Measurements from ENCODE around the gene ANG.
"Not testable (repeated sequence)": the region's sequence is repeated elsewhere in the genome, so short reads cannot be mapped to it uniquely, and the experiment has no call there.

ANG gene

DNA sequence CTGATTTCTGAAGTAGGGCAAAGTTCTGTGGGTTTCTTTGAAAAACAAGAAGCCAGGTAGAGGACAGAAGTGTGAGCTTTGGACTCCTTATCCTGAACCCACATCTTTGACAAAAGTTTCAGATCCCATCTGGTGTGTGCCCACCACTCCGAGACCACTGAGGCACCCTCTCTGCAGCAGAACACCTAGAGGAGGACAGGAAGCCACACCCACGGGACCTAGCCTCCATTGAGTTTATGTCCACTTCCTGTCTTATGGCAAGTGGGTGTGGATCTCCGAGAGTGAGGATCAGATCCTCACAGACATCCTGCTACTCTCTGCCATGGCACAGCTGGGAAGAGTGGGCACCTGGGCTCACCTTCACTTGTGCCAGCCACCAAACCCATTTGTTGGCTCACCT lies 30.3 kb upstream of the ANG start:
- no peaks in the 10 kb centered on the region for H3K36me3 ChIP-seq (ENCODE audit: control insufficient read depth, insufficient read depth, low read length)
- peaks cover 7% of the 10 kb centered on the region; the same call in 1 of the 2 replicates for H3K4me1 ChIP-seq (ENCODE audit: control insufficient read depth, insufficient read depth, low read length)
- H3K27me3 ChIP-seq (ENCODE audit: control insufficient read depth, insufficient read depth, low read length), result peaks cover 32% of the 10 kb centered on the region
- H3K4me3 ChIP-seq (ENCODE audit: low read depth, low read length), result peak overlapping the region; percentile 40
- H3K9me3 ChIP-seq (ENCODE audit: control insufficient read depth, insufficient read depth, low read depth, low read length), result no peaks in the 10 kb centered on the region
- no peak overlapping the region for H3K27ac ChIP-seq (ENCODE audit: low read depth, low read length)
- H3K9ac ChIP-seq (ENCODE audit: low read length), result no peak overlapping the region

DNA sequence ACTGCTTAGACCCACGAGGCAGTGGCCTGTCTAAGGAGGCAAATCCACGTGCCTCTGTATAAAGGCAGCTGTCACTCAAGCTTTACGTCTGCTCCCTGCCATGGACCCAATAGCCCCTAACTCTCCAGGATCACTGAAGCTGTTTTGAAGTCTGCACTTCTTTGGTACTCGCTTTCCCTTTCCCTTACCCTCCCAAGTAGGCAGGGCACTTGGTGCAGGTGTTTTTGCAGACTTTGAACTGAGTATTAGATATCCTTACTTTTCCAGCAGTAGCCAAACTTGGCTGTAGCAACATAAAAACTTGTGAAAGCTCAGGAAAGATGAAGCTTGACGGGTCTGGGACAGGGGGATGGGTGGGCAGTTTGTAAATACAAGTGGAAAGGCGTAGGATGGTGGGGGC lies 29.2 kb upstream of the ANG start:
- Histone ChIP-seq H3K9me3 (ENCODE audit: control insufficient read depth, insufficient read depth, low read depth, low read length) (no peaks in the 10 kb centered on the region), H3K27ac (ENCODE audit: low read depth, low read length) (no peak overlapping the region), H3K36me3 (ENCODE audit: control insufficient read depth, insufficient read depth, low read length) (no peaks in the 10 kb centered on the region), H3K4me3 (ENCODE audit: low read depth, low read length) (no peak overlapping the region), H3K27me3 (ENCODE audit: control insufficient read depth, insufficient read depth, low read length) (peaks cover 26% of the 10 kb centered on the region), H3K9ac (ENCODE audit: low read length) (no peak overlapping the region), H3K4me1 (ENCODE audit: control insufficient read depth, insufficient read depth, low read length) (peaks cover 7% of the 10 kb centered on the region; the same call in 1 of the 2 replicates)

DNA sequence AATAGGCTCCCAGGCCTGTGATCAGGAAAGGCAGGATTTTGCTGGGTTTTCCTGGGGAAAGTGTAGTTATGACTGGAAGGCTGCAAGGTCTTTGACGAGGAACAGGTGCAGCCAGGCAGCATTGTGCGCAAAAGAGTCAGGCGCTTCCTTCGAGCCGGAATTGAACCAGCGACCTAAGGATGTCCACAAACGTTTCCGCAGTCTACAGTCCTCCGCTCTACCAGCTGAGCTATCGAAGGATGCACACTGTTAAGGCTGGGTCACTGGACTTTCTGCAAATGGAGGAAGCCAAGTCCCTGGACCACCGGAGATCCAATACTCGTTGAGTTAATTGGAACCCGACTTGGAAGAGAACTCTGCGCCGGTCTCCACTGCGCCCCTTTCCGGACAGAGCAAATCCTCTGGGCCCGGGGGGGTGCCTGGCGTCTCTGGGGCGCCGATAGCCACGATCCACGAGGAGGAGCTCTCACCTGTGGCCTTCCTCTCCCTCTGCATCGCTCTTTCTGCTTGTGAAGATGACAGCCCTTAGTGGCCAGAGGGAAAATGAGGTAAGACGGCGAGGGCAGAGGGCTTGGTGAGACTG lies 28.7 kb upstream of the ANG start:
- Histone ChIP-seq H3K27me3 (ENCODE audit: control insufficient read depth, insufficient read depth, low read length) (peaks cover 26% of the 10 kb centered on the region), H3K27ac (ENCODE audit: low read depth, low read length) (no peak overlapping the region), H3K9me3 (ENCODE audit: control insufficient read depth, insufficient read depth, low read depth, low read length) (no peaks in the 10 kb centered on the region), H3K4me1 (ENCODE audit: control insufficient read depth, insufficient read depth, low read length) (peaks cover 7% of the 10 kb centered on the region; the same call in 1 of the 2 replicates), H3K4me3 (ENCODE audit: low read depth, low read length) (peak overlapping the region; percentile 41; the same call in 1 of the 2 replicates), H3K9ac (ENCODE audit: low read length) (no peak overlapping the region), H3K36me3 (ENCODE audit: control insufficient read depth, insufficient read depth, low read length) (no peaks in the 10 kb centered on the region)

DNA sequence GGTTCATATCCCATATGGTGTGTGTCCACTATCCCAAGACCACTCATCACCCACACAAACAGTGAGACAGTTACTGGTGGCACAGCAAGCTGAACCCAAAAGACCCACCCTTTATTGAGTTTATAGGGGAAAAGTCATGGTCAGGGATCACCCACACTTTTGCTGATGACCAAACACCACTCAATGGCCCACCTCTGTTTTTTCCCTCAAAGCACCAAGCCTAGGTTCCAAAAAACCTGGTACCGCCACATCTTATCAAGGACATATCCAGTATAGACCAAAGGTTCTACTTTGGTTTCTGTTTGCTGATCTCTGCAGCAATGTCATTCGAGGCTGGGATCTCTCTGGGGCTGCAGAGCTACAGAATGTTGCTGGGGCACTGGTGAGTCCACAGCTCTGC lies 27.4 kb upstream of the ANG start:
- no peaks in the 10 kb centered on the region for H3K36me3 ChIP-seq (ENCODE audit: control insufficient read depth, insufficient read depth, low read length)
- H3K9me3 ChIP-seq (ENCODE audit: control insufficient read depth, insufficient read depth, low read depth, low read length), result no peaks in the 10 kb centered on the region
- peaks cover 7% of the 10 kb centered on the region; the same call in 1 of the 2 replicates for H3K4me1 ChIP-seq (ENCODE audit: control insufficient read depth, insufficient read depth, low read length)
- peaks cover 15% of the 10 kb centered on the region for H3K27me3 ChIP-seq (ENCODE audit: control insufficient read depth, insufficient read depth, low read length)
- no peak overlapping the region for H3K27ac ChIP-seq (ENCODE audit: low read depth, low read length)
- no peak overlapping the region for H3K4me3 ChIP-seq (ENCODE audit: low read depth, low read length)
- H3K9ac ChIP-seq (ENCODE audit: low read length), result no peak overlapping the region

DNA sequence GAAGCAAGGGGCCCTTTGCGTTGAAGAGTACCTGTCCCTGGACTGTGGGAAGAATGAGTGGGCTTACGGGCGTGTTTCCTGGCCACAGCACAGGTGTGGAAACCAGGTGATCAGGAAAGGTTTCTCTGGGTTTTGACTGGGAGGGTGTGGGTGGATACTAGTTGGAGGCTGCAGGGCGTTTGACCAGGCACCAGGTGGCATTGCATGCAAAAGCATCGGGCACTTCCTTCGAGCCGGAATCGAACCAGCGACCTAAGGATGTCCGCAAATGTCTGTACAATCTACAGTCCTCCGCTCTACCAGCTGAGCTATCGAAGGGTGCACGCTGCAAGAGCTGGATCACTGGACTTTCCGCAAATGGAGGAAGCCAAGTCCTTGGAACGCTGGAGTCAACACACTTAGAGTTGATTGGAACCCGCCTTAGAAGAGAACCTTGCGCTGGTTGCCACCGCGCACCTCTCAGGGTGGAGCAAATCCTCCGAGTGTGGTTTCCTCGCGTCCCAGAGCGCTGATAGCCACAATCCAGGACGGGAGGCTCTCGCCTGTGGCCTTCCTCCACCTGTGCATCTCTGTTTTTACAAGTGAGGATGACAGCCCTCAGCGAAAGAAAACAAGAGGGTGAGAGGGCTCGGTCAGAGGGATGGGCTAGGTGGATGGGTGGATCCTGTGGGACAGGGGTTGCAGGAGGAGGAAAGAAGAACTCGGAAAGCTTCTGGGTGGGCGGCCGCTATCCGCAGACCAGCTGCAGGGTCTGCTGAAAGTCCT lies 25.4 kb upstream of the ANG start:
- peak overlapping the region; percentile 28 for H3K9ac ChIP-seq (ENCODE audit: low read length)
- H3K4me1 ChIP-seq (ENCODE audit: control insufficient read depth, insufficient read depth, low read length), result 0 out of 2 replicates have a peak, but pooled peaks cover 2% of the 10 kb centered on the region
- no peaks in the 10 kb centered on the region for H3K9me3 ChIP-seq (ENCODE audit: control insufficient read depth, insufficient read depth, low read depth, low read length)
- H3K27ac ChIP-seq (ENCODE audit: low read depth, low read length), result no peak overlapping the region
- 0 out of 2 replicates have a peak, but pooled peaks cover 5% of the 10 kb centered on the region for H3K27me3 ChIP-seq (ENCODE audit: control insufficient read depth, insufficient read depth, low read length)
- peak overlapping the region; percentile 73 for H3K4me3 ChIP-seq (ENCODE audit: low read depth, low read length)
- H3K36me3 ChIP-seq (ENCODE audit: control insufficient read depth, insufficient read depth, low read length), result no peaks in the 10 kb centered on the region

DNA sequence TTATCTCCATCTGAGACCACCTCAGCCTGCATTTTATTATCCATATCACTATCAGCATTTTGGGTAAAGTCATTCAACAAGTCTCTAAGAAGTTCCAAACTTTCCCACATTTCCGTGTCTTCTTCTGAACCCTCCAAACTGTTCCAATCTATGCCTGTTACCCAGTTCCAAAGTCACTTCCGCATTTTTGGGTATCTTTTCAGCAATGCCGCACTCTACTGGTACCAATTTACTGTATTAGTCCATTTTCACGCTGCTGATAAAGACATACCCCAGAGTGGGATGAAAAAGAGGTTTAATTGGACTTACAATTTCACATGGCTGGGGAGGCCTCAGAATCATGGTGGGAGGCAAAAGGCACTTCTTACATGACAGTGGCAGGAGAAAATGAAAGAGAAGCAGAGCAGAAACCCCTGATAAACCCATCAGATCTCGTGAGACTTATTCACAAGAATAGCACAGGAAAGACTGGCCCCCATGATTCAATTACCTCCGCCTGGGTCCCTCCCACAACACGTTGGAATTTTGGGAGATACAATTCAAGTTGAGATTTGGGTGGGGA lies 22.1 kb upstream of the ANG start:
- not testable (repeated sequence) for H3K9me3 ChIP-seq (ENCODE audit: control insufficient read depth, insufficient read depth, low read depth, low read length); H3K9ac ChIP-seq (ENCODE audit: low read length); H3K4me3 ChIP-seq (ENCODE audit: low read depth, low read length); H3K27me3 ChIP-seq (ENCODE audit: control insufficient read depth, insufficient read depth, low read length); H3K36me3 ChIP-seq (ENCODE audit: control insufficient read depth, insufficient read depth, low read length); H3K27ac ChIP-seq (ENCODE audit: low read depth, low read length); H3K4me1 ChIP-seq (ENCODE audit: control insufficient read depth, insufficient read depth, low read length)

DNA sequence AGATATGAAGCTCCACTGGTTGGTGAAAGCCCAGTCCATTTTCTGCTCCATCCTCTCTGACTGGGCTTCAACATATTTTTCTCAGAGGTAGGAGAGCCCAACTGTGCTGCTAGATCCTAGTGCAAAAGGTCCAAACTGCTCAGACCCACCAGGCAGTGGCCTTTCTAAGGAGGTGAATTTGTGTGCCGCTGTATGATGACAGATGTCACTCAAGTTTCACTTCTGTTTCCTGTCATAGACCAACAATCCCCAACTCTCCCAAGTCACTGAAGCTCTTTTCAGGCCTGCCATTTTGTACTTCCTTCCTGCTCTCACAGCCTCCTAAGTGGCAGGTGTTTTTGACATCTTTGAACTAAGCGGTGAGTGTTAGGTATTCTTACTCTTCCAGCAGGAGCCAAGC lies 20.6 kb upstream of the ANG start:
- Histone ChIP-seq H3K9ac (ENCODE audit: low read length) (no peak overlapping the region), H3K9me3 (ENCODE audit: control insufficient read depth, insufficient read depth, low read depth, low read length) (no peaks in the 10 kb centered on the region), H3K36me3 (ENCODE audit: control insufficient read depth, insufficient read depth, low read length) (no peaks in the 10 kb centered on the region), H3K27me3 (ENCODE audit: control insufficient read depth, insufficient read depth, low read length) (no peaks in the 10 kb centered on the region), H3K27ac (ENCODE audit: low read depth, low read length) (no peak overlapping the region), H3K4me1 (ENCODE audit: control insufficient read depth, insufficient read depth, low read length) (no peaks in the 10 kb centered on the region; the same call in 1 of the 2 replicates), H3K4me3 (ENCODE audit: low read depth, low read length) (no peak overlapping the region)

DNA sequence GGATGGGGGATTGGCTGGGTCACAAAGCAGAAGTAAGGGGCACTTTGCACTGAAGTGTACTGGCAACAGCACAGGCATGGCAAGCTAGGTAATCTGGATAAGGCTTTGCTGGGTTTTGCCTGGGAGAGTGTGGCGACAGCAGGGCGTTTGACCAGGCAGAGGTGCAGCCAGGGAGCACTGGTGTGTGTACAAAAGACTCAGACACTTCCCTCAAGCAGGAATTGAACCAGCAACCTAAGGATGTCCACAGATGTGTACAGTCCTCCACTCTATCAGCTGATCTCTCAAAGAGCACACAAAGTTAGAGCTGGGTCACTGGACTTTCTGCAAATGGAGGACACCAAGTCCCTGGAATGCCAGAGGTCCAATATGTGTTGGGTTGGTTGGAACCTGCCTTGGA lies 19.6 kb upstream of the ANG start:
- Histone ChIP-seq H3K4me3 (ENCODE audit: low read depth, low read length) (no peak overlapping the region), H3K9ac (ENCODE audit: low read length) (no peak overlapping the region), H3K36me3 (ENCODE audit: control insufficient read depth, insufficient read depth, low read length) (no peaks in the 10 kb centered on the region), H3K27me3 (ENCODE audit: control insufficient read depth, insufficient read depth, low read length) (no peaks in the 10 kb centered on the region), H3K4me1 (ENCODE audit: control insufficient read depth, insufficient read depth, low read length) (no peaks in the 10 kb centered on the region; the same call in 1 of the 2 replicates), H3K27ac (ENCODE audit: low read depth, low read length) (no peak overlapping the region), H3K9me3 (ENCODE audit: control insufficient read depth, insufficient read depth, low read depth, low read length) (no peaks in the 10 kb centered on the region)

DNA sequence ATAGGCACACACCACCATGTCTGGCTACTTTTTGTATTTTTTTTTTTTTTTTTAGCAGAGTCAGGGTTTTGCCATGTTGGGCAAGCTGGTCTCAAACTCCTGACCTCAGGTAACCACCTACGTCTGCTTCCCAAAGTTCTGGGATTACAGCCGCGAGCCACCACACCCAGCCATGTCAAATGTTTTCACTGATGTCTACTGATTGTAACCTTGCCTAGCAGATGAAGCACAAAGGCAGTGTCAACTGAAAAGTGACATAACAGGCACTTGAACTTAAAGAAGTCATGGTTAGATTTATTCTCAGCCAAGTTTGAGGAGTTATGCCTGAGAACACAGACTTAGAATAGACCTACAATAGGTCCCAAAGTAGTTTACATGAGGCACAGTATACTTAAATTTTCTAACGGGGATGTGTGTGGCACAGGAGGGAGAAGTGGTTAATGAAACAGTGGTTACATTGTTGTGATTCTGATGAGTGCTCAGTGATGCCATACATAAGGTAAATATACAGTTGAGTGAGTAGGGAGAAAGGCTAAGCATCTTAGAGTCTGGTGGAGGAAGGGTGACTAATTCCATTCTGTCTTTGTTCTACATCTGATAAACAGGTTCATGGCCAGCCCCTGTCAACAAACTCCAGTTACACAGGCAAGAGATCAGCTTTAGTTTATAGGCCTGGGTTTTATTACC lies 16.8 kb upstream of the ANG start:
- peaks cover 3% of the 10 kb centered on the region; the same call in 1 of the 2 replicates for H3K4me1 ChIP-seq (ENCODE audit: control insufficient read depth, insufficient read depth, low read length)
- no peak overlapping the region for H3K9ac ChIP-seq (ENCODE audit: low read length)
- no peaks in the 10 kb centered on the region for H3K9me3 ChIP-seq (ENCODE audit: control insufficient read depth, insufficient read depth, low read depth, low read length)
- no peaks in the 10 kb centered on the region for H3K36me3 ChIP-seq (ENCODE audit: control insufficient read depth, insufficient read depth, low read length)
- H3K27me3 ChIP-seq (ENCODE audit: control insufficient read depth, insufficient read depth, low read length), result no peaks in the 10 kb centered on the region
- H3K4me3 ChIP-seq (ENCODE audit: low read depth, low read length), result no peak overlapping the region
- no peak overlapping the region for H3K27ac ChIP-seq (ENCODE audit: low read depth, low read length)

DNA sequence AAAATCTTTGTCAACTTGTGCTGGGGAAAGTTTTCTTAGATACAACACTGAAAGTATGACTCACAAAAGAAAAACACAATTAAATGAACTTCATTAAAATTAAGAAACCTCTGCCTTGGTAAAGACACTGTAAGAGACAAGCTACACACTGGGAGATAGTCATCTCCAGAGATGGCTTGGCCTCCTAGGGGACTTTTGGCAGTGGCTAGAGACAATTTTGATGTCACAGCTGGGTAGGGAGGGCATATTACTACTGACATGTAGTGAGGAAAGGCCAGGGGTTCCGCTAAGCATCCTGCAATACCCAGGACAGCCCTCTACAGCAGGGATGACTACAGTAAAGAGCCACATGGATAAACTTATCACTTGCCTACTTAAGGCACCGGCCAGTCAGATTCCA lies 12.9 kb upstream of the ANG start:
- no peaks in the 10 kb centered on the region for H3K9me3 ChIP-seq (ENCODE audit: control insufficient read depth, insufficient read depth, low read depth, low read length)
- no peak overlapping the region for H3K9ac ChIP-seq (ENCODE audit: low read length)
- no peaks in the 10 kb centered on the region for H3K27me3 ChIP-seq (ENCODE audit: control insufficient read depth, insufficient read depth, low read length)
- H3K4me1 ChIP-seq (ENCODE audit: control insufficient read depth, insufficient read depth, low read length), result peaks cover 10% of the 10 kb centered on the region
- no peak overlapping the region for H3K27ac ChIP-seq (ENCODE audit: low read depth, low read length)
- no peak overlapping the region for H3K4me3 ChIP-seq (ENCODE audit: low read depth, low read length)
- H3K36me3 ChIP-seq (ENCODE audit: control insufficient read depth, insufficient read depth, low read length), result no peaks in the 10 kb centered on the region

DNA sequence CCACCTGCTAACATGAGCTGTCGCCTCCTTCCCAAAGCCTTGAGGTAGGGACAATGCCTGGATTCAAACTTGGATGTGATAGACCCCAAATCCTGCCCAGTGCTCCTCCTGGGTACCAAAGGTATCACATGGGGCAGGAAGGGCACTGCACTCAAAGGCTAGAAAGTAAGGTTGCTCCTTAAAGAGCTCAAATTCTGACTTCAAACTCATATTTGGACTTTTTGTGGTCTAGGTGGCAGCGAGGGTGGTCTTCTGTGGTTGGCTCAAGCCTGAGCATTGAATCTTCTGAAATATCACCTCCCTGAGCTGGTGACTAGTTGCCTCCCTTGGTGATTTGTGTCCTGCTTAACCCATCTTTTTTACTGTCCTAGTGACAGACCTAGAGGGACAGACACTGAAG lies 12.5 kb upstream of the ANG start:
- Histone ChIP-seq H3K9me3 (ENCODE audit: control insufficient read depth, insufficient read depth, low read depth, low read length) (no peaks in the 10 kb centered on the region), H3K9ac (ENCODE audit: low read length) (no peak overlapping the region), H3K27ac (ENCODE audit: low read depth, low read length) (no peak overlapping the region), H3K4me3 (ENCODE audit: low read depth, low read length) (no peak overlapping the region), H3K36me3 (ENCODE audit: control insufficient read depth, insufficient read depth, low read length) (no peaks in the 10 kb centered on the region), H3K4me1 (ENCODE audit: control insufficient read depth, insufficient read depth, low read length) (peaks cover 13% of the 10 kb centered on the region), H3K27me3 (ENCODE audit: control insufficient read depth, insufficient read depth, low read length) (no peaks in the 10 kb centered on the region)
